GM21717 (cell line): ENCODE results near the gene MSH3.
"Not testable (repeated sequence)": the region's sequence is repeated elsewhere in the genome, so short reads cannot be mapped to it uniquely, and the experiment has no call there.

ENCODE experiments used
- ATAC-seq: cut with Tn5 transposase; IDR thresholded peaks from one replicate; pipeline ENCODE4 v1.9.1; 2021; ENCODE audit warnings: mild to moderate bottlenecking, moderate library complexity; ENCODE audit not compliant: unreplicated experiment

The MSH3 gene

GRCh38 chr5:80841026-80841797 lies 186.8 kb downstream of the MSH3 start:
- not testable (repeated sequence) for ATAC-seq

GRCh38 chr5:80846422-80846821 lies 192.0 kb downstream of the MSH3 start:
- not testable (repeated sequence) for ATAC-seq

GRCh38 chr5:80850168-80850567 lies 195.7 kb downstream of the MSH3 start:
- not testable (repeated sequence) for ATAC-seq

GRCh38 chr5:80852331-80853245 lies 198.1 kb downstream of the MSH3 start:
- ATAC-seq = no peak

- no peak for ATAC-seq
Observed at GRCh38 chr5:80853413-80853812, 199.0 kb downstream of the MSH3 start.

- ATAC-seq = no peak
Observed at GRCh38 chr5:80854583-80854982, 200.1 kb downstream of the MSH3 start.

- ATAC-seq = no peak
Observed at GRCh38 chr5:80860924-80861613, 206.6 kb downstream of the MSH3 start.

GRCh38 chr5:80863708-80864107 lies 209.3 kb downstream of the MSH3 start:
- ATAC-seq = no peak

- ATAC-seq = no peak
Observed at GRCh38 chr5:80864109-80864508, 209.7 kb downstream of the MSH3 start.

GRCh38 chr5:80864706-80865435 lies 210.4 kb downstream of the MSH3 start:
- peak; percentile 70 for ATAC-seq

- ATAC-seq = no peak
Observed at GRCh38 chr5:80865551-80865950, 211.1 kb downstream of the MSH3 start.

GRCh38 chr5:80866371-80866770 lies 211.9 kb downstream of the MSH3 start:
- ATAC-seq = no peak

GRCh38 chr5:80867233-80867632 lies 212.8 kb downstream of the MSH3 start:
- no peak for ATAC-seq

GRCh38 chr5:80870442-80870841 lies 216.0 kb downstream of the MSH3 start:
- ATAC-seq = no peak

- ATAC-seq = no peak
Observed at GRCh38 chr5:80871541-80871961, 217.1 kb downstream of the MSH3 start.

GRCh38 chr5:80874162-80874561 lies 219.7 kb downstream of the MSH3 start:
- ATAC-seq = no peak

GRCh38 chr5:80877592-80877991 lies 223.1 kb downstream of the MSH3 start:
- no peak for ATAC-seq

GRCh38 chr5:80881726-80882125 lies 227.3 kb downstream of the MSH3 start:
- no peak for ATAC-seq

- not testable (repeated sequence) for ATAC-seq
Observed at GRCh38 chr5:80883390-80883789, 228.9 kb downstream of the MSH3 start.

GRCh38 chr5:80884086-80884813 lies 229.8 kb downstream of the MSH3 start:
- ATAC-seq = no peak
